NCI-H146 treated with DMSO at 0.1 percent for 48 hours (cell line): Measurements from ENCODE around the gene ABHD5.
A peak's percentile ranks its signal among the peaks of the same experiment; 100 is the strongest.

Experiments used
- DNase-seq: peaks from one replicate; lab custom pipeline; 2025; ENCODE audit not compliant: unreplicated experiment; lab: John Stamatoyannopoulos, UW

Gene ABHD5

GRCh38 chr3:43710607-43711006 is 19.9 kb downstream of the ABHD5 start:
- no peak for DNase-seq

GRCh38 chr3:43718296-43718695 is 27.6 kb downstream of the ABHD5 start:
- no peak for DNase-seq

GRCh38 chr3:43723121-43723734 is 32.5 kb downstream of the ABHD5 start:
- DNase-seq = no peak

- DNase-seq = no peak
Observed at GRCh38 chr3:43726521-43726920, 35.8 kb downstream of the ABHD5 start.

GRCh38 chr3:43727930-43728329 is 37.2 kb downstream of the ABHD5 start:
- DNase-seq = no peak

GRCh38 chr3:43728476-43728875 is 37.7 kb downstream of the ABHD5 start:
- DNase-seq = no peak

- DNase-seq = no peak
Observed at GRCh38 chr3:43728947-43729346, 38.2 kb downstream of the ABHD5 start.

GRCh38 chr3:43729707-43730414 is 39.1 kb downstream of the ABHD5 start:
- peak; percentile 4 for DNase-seq

- DNase-seq = no peak
Observed at GRCh38 chr3:43732747-43733425, 42.1 kb downstream of the ABHD5 start.

- DNase-seq = no peak
Observed at GRCh38 chr3:43733459-43734384, 43.0 kb downstream of the ABHD5 start.

- no peak for DNase-seq
Observed at GRCh38 chr3:43734685-43735084, 43.9 kb downstream of the ABHD5 start.

- DNase-seq = no peak
Observed at GRCh38 chr3:43735618-43736017, 44.9 kb downstream of the ABHD5 start.

- no peak for DNase-seq
Observed at GRCh38 chr3:43736558-43737440, 46.1 kb downstream of the ABHD5 start.

GRCh38 chr3:43738305-43738704 is 47.6 kb downstream of the ABHD5 start:
- no peak for DNase-seq

GRCh38 chr3:43742920-43743319 is 52.2 kb downstream of the ABHD5 start:
- no peak for DNase-seq

- DNase-seq = no peak
Observed at GRCh38 chr3:43747641-43748040, 56.9 kb downstream of the ABHD5 start.

GRCh38 chr3:43748179-43748578 is 57.4 kb downstream of the ABHD5 start:
- no peak for DNase-seq

- no peak for DNase-seq
Observed at GRCh38 chr3:43748645-43749044, 57.9 kb downstream of the ABHD5 start.

- no peak for DNase-seq
Observed at GRCh38 chr3:43752905-43753304, 62.2 kb downstream of the ABHD5 start.
